Keratinocyte (primary cell): ENCODE results near the gene DEGS2.

Source experiments
- CTCF ChIP-seq, 3 experiments: IDR thresholded peaks in 1 of 3; conservative IDR thresholded peaks in 1 of 3; optimal IDR thresholded peaks in 1 of 3; 2 replicates in 2 of 3; 3 replicates in 1 of 3; pipeline versions ENCODE3 to v1.5.1; 2011; ENCODE audit warnings: low read length in 3 of 3, mild to moderate bottlenecking in 3 of 3, moderate library complexity in 2 of 3, control low read depth in 1 of 3, inconsistent platforms in 1 of 3; ENCODE audit not compliant: insufficient read depth in 2 of 3; ENCODE audit errors: extremely low read depth in 1 of 3
- EZH2 ChIP-seq: IDR thresholded peaks from one replicate; pipeline ENCODE4 v1.6.1; 2012; ENCODE audit warnings: inconsistent platforms, mild to moderate bottlenecking, low read length, moderate library complexity

GRCh38 chr14:100202712-100203111 is 43.3 kb upstream of the DEGS2 start:
- TF ChIP-seq CTCF (optimal IDR thresholded peaks at IDR 0.05 in 1 of 3, IDR thresholded peaks at IDR 0.05 in 1 of 3, conservative IDR thresholded peaks at IDR 0.05 in 1 of 3; ENCODE audit: extremely low read depth in 1 of 3, insufficient read depth in 2 of 3, low read length in 3 of 3) (no peak), EZH2 (no peak)
